Measurements from ENCODE around the gene ZNF219.

Gene ZNF219

DNA sequence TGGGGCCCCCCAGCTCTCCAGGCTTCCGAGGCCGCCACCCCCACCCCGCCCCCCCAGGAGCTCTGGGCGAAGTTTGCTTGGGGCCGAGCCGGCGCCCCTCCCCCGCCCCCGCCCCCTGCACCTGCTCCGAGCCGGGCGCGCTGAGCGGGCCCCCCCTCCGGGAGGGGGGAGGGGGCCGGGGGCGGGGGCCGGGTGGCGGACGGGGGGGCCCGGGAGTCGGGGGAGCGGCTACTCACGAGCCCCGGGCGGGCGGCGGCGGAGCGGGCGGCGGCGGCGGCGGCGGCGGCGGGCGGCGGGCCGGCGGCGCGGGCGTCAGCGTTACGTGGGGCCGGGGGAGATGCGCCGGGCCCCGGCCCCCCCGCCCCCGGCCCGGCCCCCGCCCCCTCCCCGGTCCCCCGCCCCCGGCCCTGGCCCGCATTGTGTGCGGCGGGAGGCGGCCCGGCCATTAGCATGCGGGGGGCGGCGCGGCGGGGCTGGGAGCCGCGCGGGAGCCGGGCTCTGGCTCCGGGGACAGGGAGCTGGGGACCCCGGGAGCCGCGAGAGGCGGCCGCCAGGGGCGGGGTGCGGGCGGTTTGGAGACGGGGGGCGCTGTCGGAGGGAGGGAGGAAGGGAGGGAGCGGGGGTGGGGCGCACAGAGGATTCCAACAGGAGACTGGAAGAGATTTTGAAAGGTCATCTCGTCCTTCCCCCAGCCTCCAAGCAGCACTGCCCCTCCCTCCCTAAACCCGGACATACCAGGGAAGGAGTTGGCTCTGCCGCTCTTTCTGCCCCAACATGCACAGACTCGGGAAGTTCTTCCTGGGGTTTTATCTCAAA is at the start of gene ZNF219:
Gene ZNF219 (minus strand): TSS at position 580 of the 816 bp plus-strand sequence. CDS start 5,064 bp downstream, outside the sequence.
- DNase-seq, result peak; percentile 8

DNA sequence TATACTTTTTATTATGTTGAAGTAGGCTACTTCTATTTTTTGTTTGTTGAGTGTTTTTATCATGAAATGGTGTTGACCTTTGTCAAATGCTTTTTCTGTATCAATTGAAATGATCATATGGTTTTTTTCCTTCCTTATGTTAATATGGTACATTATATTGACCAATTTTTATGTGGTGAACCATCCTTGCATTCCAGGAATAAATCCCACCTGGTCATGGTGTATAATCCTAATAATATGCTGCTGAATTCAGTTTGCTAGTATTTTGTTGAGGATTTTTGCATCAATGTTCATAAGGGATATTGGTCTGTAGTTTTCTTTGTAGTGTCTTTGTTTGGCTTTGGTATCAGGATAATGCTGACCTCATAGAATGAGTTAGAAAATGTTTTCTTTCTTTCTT is 47.0 kb upstream of the ZNF219 start:
- no peak for DNase-seq

DNA sequence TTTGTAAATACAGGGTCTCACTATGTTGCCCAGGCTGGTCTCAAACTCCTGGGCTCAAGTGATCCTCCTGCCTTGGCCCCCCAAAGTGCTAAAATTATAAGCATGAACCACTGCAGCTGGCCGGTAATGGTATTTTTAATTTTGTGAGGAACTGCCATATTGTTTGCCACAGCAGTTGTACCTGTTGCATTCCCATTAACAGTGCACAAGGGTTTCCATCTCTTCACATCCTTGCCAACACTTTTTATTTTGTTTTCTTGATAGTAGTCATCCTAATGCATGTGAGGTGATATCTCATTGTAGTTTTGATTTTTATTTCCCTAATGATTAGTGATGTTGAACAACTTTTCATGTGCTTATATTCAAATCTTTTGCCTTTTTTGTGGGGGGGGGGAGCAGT is 43.9 kb upstream of the ZNF219 start:
- no peak for DNase-seq

DNA sequence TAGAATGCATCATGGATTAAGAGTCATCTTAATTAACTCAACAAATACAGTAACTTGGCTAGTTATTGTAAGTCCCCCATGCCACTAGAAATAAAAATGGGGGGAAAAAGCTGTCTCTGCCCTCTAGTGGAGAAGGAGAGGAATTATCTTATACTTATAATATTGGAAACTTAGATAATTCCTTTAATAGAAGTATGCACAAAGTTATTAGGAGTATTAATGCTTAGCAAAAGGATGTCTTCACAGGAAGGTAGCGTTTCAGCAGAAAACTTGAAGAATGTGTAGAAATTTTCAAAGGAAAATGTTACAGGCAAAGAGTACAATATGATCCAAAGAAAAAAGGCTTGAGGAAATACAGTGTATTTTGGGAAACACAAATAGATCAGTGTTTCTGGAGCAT is 37.6 kb upstream of the ZNF219 start:
- peak; percentile 8 for DNase-seq

DNA sequence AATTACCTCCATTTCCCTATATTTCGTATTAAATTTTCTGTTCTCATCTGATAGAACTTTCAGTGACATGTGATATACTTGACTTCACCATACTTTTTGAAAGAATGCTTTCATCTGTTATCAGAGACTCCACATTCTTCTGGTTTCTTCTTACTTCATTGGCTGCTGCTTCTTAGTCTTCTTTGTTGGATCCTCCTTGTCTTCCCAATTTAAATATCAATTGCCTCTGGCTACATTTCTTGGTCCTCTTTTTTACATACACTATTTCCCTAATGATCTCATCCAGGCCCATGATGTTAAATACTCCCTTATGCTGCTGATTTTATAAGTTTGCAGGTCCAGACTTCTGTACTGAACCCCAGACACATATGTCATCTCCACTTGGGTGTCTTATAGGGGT is 35.4 kb upstream of the ZNF219 start:
- DNase-seq, result no peak

DNA sequence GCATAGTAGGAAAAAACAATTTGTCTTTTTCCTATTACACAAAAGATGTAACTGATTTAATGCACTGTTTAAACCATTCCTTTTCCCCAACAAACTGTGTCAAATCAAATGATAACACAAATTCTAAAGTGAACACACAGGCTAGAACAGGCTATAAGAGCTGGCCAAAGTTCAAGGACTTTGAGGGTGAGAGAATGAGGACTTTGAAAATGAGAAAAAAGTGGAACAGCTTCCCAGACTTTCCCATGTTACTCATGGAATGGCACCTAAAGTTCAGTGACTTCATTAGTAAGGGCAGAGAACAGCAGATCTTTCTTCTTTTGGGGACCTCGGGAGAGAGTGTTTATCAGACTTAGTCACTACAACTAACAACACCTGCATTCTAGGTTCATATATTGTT is 25.0 kb upstream of the ZNF219 start:
- DNase-seq, result no peak

DNA sequence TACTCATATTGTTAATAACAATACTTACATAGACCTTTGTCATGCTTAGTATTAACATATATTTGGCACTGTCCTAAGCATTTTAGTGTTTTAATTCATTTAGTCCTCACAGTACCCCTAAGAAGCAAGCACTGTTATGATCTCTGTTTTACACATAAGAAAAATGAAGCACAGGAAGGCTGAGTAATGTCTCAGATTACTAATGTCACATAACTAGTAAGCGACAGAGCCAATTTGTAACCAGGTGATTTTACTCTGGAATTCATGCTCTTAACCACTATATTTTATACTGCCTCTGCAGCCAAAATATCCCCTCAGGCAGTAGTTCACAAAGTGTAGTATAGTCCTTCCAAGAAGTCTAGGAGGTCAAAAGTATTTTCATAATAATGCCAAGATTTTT is 22.7 kb upstream of the ZNF219 start:
- DNase-seq, result no peak

DNA sequence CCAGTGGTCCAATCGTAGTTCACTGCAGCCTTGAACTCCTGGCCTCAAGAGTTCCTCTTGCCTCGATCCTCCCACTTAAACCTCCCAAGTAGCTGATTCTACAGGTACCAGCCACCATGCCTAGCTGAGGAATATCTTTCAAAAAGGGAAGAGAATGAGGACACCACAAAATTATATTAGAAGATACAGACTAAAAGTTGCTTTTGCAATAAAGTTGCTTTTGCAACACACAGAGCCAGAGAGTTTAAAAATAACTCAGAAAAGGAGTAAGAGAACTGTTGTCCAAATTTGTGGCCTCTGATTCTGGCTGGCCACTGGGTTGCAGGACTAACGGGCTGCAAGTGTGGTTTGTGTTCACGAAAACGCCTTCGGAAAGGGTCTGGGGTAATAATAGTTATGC is 22.2 kb upstream of the ZNF219 start:
- DNase-seq, result no peak

DNA sequence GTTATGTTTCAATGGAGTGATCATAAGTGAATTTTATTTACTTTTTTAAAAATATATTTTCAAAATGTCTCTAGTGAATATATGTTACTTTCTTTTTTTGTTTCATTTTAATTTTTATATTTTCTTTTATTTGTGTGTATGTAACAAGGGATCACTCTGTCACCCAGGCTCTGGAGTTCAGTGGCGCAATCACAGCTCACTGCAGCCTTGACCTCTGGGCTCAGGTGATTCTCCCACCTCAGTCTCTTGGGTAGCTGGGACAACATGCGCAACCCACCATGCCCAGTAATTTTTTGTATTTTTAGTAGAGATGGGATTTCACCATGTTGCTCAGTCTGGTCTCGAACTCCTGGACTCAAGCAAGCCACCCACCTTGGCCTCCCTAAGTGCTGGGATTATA is 20.5 kb upstream of the ZNF219 start:
- no peak for DNase-seq

DNA sequence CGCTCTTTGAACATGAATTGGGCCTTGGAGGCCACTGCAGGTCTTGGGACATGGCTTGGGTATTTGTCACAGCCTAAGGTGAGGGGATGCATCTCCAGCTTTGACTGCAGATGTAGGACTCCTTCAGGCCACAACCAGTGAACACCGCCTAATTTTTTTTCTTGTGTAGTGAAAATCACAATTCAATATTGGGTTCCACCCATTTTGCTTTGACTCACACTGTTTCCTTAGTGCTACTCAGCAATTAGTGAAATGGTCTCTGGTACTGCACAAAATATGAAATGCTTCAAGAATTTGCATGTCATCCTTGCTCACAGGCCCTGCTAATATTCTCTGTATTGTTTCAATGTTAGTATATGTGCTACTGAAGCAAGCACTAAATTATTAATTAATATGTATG is 14.9 kb upstream of the ZNF219 start:
- DNase-seq, result no peak

DNA sequence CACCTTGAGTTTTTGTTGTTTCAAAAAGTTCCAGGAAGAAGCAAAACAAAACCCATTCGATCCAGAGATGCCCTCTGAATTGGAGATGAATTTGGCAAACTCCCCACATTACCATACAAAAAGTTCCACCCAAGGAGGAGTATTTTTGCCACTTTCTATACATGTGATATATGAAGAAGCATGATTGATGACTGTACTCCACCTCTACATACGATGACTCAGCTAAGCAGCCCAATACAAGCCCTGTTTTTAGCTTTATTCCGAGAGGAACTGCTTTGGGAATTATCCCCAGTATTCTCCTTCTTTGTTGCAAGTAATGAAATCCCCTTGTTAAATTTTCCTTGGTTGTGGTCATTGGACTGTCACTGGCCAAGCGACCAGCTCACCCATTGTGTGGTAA is 13.8 kb upstream of the ZNF219 start:
- DNase-seq, result no peak

DNA sequence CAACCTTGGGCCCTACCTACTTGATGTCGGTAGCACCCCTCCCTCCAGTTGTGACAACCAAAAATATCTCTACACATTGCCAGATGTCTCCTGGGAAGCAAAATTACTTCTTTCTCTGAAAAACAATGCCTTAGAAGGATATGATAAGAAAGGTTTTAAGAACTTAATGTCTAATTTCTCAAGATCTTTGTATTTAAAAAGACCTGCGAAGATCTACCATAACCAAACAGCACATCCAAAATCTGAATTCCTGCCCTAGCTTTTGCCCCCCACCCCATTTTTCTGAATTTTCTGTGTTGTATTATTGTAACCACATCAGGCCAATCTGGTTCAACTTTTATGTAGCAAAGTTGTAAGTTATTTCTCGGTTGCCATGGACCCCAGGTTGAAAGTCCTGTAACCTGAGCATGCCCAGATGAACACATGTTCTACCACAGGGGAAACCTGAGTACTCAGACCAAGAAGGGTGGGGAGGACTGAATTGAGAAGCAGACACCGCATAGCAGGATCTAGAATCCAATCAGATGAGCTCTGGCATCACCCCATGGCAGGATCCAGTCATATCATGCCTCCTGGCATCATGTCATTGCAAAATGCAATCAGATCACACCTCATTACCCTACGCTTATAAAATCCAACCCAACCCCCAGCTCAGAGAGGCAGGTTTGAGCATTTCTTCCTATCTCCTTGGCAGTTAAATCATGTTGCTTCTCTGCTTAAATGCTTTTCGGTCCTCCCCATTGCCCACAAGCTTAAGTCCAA is 11.1 kb upstream of the ZNF219 start:
- no peak for DNase-seq

DNA sequence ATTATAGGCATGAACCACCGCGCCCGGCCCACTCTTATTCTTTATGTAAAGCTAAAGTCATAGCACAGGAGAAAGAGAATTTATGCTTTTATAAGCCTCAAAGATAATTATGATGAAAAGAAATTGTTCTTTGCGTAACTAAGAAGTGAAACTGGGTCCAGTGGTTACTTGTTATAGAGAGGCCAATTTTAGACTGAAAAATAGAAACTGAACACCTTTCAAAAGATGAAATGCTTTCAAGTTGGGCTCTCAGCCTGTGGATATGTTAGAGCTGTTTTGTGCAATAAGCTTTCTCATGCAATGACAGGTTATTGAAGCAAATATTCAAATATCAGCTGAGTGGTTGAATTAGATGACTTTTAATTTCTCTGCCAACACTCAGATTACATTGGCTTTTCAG is 10.3 kb upstream of the ZNF219 start:
- DNase-seq, result no peak

DNA sequence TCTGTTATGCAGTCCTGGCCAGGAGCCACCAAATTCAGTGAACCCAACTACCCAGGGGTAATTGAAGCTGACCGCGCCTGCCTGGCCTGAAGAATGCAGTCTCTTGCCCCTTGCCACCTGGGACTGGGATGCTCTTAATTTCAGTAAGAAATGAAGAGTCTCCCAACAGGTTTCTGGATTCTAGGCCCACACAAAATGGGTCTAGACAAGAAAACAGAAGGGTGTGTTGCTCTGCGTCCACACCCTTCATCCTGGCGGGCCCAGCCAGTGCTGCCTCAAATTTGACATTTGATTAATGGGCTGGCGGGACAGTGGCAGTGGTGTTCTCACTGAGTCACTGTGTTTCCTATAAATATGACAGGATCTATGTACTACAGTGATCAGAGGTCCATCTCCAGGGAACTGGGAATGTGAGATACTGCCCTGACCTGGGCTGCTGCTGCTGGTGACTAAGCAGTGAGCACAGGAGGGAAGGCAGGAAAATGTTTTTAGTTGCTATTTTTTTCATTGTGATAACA is 8.9 kb upstream of the ZNF219 start:
- no peak for DNase-seq

DNA sequence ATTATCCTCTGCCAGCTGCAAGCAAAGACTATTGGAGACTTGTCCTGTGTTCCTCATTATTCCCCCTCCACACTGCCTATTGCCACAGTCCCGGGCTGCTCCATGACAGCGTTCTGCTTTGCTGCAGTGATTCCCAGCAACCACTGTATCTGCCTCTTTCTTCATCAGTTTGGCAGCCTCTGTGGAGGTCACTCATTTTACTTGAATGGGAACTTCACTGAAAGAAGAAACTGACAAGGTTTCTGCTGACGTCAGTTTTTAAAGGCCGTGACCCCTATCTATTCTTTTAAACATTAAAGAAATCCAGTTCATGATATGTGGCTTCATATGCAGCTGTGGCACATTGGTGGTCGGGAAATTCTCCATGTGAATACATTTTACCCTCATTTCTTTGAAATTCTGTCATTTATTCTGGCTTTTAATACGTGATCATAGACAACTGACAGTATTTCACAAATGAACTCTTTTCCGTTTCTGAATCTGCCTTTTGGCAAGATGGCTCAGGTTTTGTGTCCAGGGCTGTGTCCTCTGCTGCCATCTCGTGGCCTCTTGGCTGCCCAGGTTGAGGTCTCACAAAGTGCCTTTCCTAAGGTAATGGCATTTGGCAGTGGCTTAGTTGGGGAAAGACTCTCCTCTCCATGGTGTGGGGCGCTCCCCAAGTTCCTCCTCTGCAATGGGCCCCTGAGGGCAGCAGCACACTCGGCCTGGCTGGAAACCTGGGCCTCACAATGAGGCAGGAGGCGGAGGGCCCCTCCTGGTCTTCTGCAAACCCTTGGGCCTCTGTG is 8.2 kb upstream of the ZNF219 start:
- peak; percentile 58 for DNase-seq

DNA sequence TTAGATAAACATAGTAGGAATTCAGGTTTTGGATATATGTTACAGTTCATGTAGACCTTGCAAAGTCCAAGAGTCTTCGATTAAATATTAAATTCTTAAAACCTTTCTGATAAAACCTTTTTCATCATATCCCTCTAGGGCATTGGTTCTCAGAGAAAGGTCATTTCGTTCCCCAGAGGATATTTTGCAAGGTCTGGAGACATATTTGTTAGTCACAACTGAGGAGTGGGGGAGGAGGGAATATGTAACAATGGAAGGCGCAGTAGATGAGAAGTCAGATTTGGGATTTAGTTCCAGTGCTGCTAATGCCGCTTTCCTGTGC is 7.7 kb upstream of the ZNF219 start:
- no peak for DNase-seq

DNA sequence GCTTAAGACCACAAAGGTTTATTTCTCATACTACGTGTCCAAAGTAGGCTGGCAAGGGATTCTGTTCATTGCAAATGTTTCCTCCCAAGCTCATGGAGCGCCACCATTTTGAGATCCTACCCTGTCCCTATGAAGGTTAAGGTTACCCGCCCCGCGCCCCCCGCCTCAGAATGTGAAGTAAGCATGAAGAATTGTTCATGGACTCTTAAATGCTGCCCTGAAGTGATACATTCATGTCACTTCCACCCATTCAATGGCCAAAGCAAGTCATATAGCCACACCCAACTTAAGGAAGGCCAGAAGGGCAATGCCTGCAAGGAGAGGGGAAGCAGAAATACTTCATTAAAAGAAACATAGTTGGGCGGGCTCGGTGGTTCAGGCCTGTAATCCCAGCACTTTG is 6.6 kb upstream of the ZNF219 start:
- DNase-seq, result no peak

DNA sequence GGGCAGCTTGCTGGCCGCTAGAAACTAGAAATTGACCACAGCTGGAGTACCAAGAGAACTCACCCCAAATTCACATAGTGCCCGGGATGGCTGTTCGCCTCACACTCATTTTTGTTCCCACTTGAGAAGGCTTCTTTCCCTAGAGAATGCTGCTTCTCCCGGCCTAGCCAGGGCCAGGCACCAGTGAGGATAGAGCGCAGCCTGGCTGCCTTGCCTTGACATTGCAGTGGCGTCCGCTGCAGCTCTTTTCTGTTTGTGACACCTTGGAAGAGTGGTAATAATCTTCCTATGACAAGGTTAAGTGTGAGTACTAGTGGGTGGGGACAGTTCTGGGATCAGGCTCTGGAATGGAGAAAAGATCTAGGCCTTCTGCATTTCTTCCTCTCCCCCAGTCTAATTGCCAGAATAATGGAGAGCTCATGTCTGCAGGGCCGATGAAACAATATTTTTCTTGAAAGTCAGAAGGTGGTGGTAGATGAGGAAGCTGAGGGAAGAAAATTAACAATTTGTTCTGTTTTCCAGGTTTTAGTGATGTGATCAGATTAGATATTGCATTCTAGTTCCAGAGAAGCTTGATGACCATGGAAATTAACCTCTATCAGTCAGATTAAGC is 6.1 kb upstream of the ZNF219 start:
- peak; percentile 77 for DNase-seq

DNA sequence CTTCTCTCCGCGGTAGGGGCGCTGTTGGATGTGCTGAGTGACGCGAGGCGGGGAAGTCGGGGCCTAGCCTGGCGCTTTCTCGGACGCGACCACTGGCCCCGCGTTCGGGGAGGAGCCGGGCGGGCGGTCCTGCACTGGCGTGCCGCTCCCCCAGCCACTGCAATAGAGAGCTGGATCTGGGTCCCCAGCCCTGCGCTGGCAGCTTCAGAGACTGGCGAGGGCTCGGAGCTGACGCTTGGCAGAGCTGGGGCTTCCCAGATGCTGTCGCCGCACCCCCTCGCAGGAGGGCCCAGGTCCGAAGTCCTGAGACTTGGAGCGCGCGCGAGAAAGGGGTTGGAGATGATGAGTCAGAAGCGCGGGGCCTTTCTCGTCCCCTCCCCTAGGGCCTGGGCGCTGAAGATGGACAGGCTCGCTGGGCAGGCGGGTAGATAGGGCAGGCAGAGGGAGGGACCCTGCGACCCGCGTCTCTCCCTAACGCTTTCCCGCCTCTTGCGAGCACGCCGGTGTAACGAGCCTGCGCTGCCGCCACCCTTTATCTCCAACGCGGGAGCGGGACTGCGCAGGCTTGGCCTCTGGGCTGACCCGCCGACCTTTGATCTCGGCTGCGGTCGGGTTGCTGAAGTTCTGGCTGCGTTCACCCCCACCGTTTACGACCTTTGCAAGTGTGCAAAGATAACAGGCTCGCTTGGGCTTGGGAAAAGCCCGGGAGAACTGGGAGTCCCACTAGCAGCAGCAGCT is 5.4 kb upstream of the ZNF219 start:
- peak; percentile 93 for DNase-seq

DNA sequence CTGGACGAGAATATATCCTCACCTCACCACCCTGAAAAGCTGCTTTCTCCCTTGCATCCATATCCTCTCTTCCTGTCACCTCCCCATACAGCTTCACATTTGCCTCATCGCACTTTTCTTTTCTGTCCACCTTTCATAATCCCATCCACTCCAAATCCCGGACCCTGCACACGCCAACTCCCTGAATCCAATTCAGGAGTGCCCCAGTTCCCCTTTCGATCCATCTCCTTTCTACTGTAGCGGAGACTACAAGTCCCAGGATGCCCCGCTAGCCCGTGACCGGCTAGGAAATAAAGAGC is 4.9 kb upstream of the ZNF219 start:
- no peak for DNase-seq

DNA sequence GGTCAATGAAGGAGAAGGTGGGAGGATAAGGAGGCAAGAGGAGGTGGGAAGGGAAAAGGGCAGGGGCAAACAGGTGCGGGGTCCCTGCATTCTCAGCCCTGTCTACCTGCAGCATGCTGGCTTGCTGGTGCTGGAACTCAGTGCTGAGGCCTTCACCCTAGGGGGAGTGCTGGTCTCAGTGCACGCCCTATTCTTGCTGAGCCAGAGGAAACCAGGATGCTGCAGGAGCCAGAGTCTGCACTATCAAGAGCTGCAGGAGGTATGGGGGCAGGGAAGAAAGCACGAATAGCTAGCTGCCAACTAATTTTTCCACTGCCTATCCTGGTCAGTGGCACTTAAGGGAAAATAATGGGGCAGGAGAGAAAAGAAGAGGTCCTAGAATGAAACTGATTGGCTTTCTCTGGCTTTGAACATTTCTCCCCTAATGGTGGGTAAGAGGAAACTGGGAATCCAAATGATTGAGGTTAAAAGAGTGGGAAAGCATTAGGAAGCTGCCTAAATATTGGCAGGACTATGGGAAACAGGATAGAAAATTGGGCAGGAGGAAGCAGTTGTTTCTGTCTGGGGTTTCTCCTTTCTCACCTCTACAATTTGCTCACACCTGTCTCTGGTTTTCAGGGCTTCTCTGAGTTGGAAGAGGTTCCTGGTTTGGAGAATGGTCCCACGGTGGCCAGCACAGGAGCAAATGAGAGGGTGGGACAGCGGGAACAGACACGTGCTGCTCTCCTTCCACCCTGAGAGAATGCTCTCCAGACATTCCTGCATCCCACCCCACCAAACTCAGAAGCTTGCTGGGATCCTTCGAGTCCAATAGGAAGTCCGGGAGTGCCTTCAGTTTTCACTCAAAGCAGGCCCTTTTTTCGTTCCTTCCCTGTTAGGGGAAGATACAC is 4.3 kb upstream of the ZNF219 start:
- no peak for DNase-seq

Data from NCI-H748 treated with DMSO at 0.1 percent for 48 hours (cell line).